Fibroblast of skin of scalp (primary cell): Measurements from ENCODE around the gene STK24.
"Not testable (repeated sequence)": the region's sequence is repeated elsewhere in the genome, so short reads cannot be mapped to it uniquely, and the experiment has no call there.

Experiments
- DNase-seq: peaks from one replicate; pipeline ENCODE4 v3.0.0-alpha.2; 2013

STK24 gene

DNA sequence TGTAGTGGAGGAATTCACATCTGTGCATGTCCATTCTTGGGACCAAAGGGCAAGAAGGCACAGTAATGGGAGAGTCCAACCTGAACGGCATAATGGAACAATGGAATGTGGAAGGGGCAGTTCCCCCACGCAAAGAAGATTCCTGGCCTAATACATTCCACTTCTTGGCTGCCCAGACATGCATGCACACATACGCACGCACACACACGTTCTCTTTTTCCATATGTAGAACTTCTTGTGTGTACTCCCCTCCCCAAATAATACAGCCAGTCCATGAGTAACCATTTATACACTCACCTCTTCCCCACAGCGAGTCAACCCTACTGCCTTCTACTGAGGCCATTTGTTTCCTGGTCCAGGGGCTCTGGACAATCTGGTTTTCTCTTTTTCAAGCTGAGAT is 6.0 kb upstream of the STK24 start:
- DNase-seq: peak; percentile 23

GRCh38 chr13:98581971-98582702 is 5.2 kb upstream of the STK24 start:
- DNase-seq: peak; percentile 72

DNA sequence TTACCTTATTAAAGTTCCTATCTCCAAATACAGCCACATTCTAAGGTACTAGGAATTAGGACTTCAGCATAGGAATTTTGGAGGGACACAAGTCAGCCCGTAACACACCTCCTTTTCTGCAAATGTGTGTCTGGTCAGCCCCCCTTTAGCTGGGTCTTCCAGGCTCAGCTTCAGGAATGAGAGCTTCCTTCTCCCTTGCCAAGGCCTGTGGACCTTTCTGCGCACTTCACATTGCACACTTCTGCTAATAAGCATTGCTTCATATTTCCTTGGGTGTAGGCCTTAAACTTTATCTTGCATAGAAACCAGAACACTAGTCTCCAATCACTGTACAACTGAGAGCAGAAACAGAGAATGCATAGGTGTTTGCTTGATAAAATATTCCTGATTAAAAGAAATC is 4.5 kb upstream of the STK24 start:
- DNase-seq: no peak

- no peak for DNase-seq
Measured at GRCh38 chr13:98580420-98580819, 3.5 kb upstream of the STK24 start.

GRCh38 chr13:98577836-98578285 is 954 bp upstream of the STK24 start:
- DNase-seq: no peak

GRCh38 chr13:98576200-98576945 is 534 bp downstream of the STK24 start:
- no peak for DNase-seq

- no peak for DNase-seq
Measured at GRCh38 chr13:98575904-98576199, 1.1 kb downstream of the STK24 start.

DNA sequence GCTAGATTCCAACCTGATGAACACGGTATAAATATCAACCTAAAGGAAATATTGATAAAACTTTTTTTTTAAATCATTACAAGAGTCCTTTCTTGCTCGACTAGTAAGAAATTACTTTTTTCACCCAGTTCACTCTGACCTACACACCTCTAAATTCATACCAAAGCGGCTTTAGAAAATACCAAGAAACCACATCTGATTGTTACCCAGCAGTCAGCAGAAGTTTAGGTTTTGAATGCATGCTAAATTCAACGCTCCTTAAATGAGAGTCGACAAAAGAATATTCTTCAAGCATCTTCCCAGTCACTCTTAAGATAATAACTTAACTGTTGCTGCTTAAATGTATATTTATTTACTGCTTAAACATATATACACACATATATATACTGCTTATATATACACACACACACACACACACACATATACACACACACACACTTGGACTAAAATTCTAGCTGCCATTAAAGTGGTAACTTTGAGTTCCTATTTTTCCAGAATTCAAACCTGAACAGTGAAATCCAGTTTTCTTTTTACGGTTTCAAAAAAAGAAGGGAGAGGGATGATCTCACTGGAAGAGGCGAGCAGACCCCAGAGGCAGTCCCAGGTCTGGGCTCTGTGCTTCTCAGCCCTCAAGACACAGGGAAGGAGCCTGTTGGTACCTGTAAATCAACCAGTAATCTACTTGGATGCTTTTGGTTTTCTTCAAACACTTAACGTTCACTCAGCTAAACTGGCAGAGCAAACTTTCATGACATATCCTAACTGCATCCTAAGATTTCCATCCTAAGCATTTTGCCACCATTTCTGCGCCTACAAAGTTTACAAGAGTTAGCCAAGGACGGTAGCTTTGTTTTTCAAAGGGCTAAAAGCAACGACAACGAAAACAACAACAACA is 1.7 kb downstream of the STK24 start:
- no peak for DNase-seq

DNA sequence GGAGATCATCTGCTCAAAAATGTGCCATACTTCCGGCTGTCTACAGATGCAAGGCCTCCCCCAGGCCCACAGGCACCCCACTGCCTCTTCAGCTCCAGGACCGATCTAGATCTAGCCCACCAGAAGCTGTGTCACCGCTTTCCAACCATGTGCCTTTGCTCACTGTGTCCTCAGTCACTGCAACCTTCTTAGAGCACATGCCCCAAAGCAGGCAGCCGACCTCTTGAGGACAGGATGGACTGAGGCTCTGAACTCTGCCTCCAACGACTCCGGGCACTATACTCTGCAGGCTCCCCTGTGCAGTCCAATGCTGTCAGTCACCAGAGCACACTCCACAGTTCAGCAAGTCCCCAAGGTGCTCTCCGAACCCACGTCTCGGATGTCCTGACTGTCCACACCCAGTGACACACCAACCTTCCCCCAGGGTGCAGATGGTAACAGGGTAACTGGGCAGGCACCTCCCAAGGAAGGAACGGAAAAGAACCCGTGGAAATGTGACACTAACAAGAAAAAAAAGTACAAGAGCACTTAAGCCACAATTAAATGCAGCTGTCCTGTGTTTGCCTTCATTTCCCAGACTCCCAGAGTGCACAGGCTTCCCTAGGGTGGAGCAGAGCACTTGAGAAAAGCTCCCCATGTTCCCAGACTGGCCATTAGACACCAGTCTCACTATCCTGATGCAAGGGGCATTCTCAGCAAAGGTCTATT is 4.8 kb downstream of the STK24 start:
- DNase-seq: peak; percentile 84

GRCh38 chr13:98570929-98571372 is 6.0 kb downstream of the STK24 start:
- DNase-seq: no peak

- not testable (repeated sequence) for DNase-seq
Measured at GRCh38 chr13:98569494-98570367, 7.2 kb downstream of the STK24 start.

DNA sequence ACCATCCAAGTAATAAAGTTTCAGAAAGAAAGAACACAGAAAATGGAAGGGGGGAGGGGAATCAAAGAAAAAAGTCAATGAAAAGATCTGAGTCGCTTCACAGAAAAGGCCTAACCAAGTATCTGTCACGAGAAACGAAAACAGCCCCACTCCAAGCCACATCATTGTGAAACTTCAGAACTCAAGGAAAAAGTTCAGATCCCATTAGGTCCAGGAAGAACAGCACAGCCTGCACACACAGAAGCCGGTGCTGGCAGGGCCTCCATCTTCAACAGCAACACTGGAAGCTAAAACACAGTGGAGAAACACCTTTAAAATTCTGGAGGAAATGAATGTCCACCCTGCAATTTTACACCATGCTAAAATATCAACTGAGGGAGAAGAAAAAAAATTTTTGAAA is 8.0 kb downstream of the STK24 start:
- DNase-seq: no peak

DNA sequence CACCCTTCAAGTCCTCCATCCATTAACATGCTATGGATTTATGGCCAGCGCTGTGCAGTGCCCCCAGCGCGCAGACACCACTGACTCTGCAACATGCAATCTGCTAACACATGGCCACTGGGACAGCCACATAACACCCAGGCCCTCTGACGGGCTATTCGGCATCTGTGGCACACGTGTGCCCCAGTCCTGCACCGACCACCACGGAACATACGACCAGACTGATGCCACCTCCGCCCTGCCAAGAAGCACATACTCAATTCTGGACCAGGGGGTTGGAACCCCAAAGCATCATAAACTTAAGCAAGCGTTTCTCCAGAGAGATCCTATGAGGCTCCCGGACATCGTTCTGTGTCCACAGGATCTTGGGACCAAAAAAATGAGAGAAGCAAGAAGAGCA is 9.8 kb downstream of the STK24 start:
- no peak for DNase-seq

GRCh38 chr13:98565726-98566565 is 11.0 kb downstream of the STK24 start:
- no peak for DNase-seq

DNA sequence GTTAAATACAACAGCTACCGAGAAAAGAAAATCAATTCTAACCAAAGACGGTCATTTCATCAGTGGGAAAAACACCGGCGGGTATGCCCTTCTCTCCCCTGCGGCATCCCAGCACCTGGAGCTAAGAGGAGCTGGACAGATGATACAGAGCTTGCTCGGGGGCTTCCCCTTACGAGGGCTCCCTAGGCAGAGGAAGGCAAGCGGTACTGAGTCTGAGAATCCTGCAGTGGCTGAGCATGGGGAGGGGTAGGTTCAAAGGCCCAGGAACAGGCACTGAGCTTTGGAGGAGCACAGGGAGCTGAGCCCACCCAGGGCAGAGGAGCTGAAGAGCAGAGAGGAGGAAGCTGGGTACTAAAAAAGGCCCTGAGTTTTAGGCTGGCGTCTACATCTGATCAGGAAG is 12.7 kb downstream of the STK24 start:
- DNase-seq: no peak

- DNase-seq: no peak
Measured at GRCh38 chr13:98563071-98563470, 13.8 kb downstream of the STK24 start.

GRCh38 chr13:98559169-98559568 is 17.7 kb downstream of the STK24 start:
- DNase-seq: no peak

DNA sequence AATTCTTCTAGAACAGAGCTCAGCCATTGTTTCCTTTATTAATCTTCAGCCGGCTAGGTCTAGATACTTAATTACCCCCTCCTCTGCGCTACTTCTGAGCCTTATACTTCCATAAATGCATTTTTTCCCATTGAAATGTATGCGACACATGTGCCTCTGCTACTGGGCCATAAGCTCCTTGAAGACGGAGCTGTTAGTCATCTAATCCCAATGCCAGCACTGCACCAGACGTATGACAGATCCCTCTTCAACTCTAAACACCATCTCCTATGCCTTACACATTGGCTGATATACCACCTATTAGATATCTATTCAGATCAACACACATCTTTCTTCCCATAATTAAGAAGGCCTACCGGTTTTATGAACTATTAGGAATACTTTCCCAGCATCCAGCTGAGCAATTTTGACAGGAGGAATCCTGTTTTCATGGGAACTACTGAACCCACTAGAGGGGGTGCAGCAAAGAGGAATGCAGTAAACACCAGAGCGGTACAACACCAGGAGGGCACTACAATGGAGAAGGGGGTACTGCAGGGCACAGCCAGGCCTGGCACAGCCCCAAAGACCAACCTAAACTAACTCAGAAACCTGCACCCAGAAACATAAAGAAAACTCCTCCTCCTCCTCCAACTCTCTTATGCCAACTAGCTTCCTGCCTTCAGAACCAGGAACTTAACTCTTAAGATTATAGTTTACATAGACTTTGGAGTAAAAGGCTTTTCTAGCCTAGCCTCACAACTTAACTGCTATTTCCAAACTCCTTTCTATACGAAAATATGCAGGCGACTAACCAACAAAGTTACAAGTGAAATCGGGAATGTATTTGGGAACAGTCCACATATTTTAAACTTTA is 18.7 kb downstream of the STK24 start:
- DNase-seq: peak; percentile 57

DNA sequence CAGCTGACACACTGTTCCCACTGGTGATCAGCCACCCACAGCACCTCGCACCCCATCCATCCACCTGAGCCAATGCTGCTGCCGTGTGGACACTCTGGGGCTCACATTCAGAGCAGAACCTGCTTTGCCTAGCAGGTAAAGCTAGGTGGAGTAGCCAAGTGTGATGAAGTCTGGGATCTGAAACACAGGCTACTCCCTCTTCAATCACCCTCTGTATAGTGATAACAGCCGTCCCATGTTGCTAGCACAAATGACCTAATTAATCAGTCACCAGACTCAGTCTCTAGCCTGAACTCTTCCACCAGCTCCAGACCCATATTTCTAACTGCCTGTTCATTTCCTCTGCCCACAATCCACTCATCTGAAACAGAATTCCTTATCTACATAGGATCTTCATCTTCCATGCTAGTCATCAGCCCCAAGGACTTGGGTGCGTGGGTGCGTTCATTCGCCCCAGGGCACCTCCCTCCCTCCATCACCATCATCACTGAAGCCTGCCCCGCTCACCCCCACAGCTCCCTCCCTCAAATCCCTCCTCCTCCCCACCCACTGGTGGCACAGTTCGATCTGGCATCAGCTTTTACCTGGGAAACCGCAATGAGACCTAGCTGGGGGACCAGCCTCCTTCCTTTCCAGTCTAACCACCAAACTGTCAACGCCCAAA is 19.8 kb downstream of the STK24 start:
- no peak for DNase-seq
